ENCODE data around the gene EIF4E2.
"Not testable (repeated sequence)": the region's sequence is repeated elsewhere in the genome, so short reads cannot be mapped to it uniquely, and the experiment has no call there.

EIF4E2 gene

DNA sequence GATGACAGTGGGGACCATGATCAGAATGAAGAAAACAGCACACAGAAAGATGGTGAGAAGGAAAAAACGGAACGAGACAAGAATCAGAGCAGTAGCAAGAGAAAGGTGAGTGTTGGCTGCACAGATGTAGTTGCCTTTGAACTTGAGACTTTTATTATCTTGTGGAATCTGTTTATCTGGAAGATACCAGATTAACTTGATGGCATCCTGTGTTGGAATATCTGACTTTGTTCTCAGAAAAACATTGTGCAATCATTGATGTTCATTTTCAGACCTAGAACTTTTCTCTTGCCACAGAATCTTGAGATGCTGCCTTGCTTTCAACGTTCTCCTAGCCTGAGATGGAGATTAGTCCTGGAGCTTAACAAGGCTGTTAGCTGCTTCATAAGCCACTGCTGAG is 5.9 kb downstream of the EIF4E2 start:
- TF ChIP-seq, protein P1, sequence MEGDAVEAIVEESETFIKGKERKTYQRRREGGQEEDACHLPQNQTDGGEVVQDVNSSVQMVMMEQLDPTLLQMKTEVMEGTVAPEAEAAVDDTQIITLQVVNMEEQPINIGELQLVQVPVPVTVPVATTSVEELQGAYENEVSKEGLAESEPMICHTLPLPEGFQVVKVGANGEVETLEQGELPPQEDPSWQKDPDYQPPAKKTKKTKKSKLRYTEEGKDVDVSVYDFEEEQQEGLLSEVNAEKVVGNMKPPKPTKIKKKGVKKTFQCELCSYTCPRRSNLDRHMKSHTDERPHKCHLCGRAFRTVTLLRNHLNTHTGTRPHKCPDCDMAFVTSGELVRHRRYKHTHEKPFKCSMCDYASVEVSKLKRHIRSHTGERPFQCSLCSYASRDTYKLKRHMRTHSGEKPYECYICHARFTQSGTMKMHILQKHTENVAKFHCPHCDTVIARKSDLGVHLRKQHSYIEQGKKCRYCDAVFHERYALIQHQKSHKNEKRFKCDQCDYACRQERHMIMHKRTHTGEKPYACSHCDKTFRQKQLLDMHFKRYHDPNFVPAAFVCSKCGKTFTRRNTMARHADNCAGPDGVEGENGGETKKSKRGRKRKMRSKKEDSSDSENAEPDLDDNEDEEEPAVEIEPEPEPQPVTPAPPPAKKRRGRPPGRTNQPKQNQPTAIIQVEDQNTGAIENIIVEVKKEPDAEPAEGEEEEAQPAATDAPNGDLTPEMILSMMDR (conservative IDR thresholded peaks at IDR 0.05), result no peak
- H3K27ac ChIP-seq, result no peak overlapping the region

DNA sequence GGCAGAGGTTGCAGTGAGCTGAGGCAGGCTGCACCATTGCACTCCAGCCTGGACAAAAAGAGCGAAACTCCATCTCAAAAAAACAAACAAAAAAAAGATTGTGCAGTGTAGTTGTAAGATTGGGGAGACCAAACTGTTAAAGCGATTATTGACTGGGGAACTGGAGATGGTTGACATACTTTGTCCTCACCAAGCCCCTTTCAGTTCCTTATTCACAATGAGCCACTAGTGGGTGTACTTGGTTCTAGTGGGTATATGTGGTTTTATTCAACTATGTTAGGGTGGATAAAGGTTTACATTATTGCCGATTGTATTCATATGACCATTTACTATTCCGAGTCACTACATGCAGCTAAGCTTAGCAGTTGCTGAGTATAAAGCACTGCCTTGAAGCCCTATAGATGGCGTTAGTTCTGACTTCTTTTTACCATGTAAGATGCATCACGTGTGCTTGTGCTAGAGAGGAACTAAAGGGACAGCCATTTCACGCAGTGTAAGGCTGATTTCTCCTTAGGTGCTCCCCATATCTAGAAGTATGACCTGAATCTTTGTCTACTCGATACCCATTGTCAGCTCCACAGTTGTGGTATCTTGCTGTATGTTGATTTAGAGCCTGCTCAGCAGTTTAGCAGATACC is 12.1 kb downstream of the EIF4E2 start:
- TF ChIP-seq, protein P1 (conservative IDR thresholded peaks at IDR 0.05), result no peak
- H3K27ac ChIP-seq, result no peak overlapping the region

DNA sequence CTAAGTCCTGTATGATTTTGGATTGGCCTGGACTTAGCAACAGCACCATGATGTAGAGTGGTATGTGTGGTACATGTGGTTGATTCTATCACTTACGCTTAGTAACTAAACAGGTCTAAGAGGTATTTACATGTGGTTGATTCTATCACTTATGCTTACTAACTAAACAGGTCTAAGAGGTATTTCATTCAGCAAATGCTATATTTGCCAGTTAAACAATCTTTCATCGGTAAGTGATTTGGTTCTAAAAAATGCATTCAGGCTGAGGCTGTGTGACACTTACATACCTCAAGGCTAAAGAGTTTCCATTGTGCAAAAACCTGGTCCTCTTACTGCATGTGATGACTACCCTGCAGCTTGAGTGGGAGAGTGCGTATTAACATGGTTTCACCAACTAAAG is 13.1 kb downstream of the EIF4E2 start:
- TF ChIP-seq, protein P1 (conservative IDR thresholded peaks at IDR 0.05), result no peak
- H3K27ac ChIP-seq, result no peak overlapping the region

GRCh38 chr2:232567721-232568120 is 17.2 kb downstream of the EIF4E2 start:
- TF ChIP-seq, protein P1 (conservative IDR thresholded peaks at IDR 0.05), result no peak

GRCh38 chr2:232568161-232568560 is 17.7 kb downstream of the EIF4E2 start:
- H3K27ac ChIP-seq, result no peak overlapping the region
- TF ChIP-seq, protein P1 (conservative IDR thresholded peaks at IDR 0.05), result no peak

More at GRCh38 chr2:232567721-232568120, 17.2 kb downstream of the EIF4E2 start:
- no peak overlapping the region for H3K27ac ChIP-seq

GRCh38 chr2:232569541-232569940 is 19.1 kb downstream of the EIF4E2 start:
- no peak overlapping the region for H3K27ac ChIP-seq
- TF ChIP-seq, protein P1 (conservative IDR thresholded peaks at IDR 0.05), result no peak

DNA sequence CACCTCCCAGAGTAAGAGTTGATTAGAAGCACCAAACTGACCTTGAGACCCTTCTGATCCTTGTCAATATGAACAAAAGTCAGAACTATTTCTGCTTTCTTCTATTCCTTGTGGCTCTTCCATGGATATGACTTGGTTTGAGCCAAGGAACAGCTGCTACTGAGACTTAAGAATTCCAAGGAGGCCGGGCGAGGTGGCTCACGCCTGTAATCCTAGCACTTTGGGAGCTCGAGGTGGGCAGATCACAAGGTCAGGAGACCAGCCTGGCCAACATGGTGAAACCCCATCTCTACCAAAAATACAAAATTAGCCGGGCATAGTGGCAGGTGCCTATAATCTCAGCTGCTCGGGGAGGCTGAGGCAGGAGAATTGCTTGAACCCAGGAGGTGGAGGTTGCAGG is 20.0 kb downstream of the EIF4E2 start:
- not testable (repeated sequence) for H3K27ac ChIP-seq

DNA sequence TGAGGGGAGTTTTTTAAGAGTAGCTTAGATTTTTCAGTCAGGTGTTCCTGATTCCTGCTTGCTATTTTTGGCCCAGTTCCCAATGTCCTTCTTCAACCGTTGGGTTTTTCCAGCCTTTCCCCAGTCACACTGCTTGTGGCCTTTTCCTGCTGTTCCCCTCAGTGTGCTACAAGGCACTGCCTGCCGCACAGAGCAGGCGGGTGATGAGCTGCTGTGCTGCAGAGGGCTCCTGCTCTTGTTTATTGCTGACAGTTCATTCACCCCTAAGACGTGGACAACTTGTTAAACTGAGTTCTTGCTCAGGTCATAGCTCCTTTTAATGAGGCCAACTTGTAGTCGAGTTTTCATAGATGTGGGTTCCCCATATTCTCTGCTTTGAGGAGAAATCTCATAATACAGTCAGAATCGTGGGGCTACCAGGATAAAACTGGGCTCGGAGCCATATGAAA is 20.6 kb downstream of the EIF4E2 start:
- no peak overlapping the region for H3K27ac ChIP-seq
- TF ChIP-seq, protein P1 (conservative IDR thresholded peaks at IDR 0.05), result no peak
